Ovary (tissue), 9 donors: ENCODE measurements around the gene KIF2C. TPM values are rescaled to one million over a fixed set of nuclear protein-coding genes. Genes with fewer than 3 reads are reported as not detected.

Experiments
- DNase-seq, 5 donors: peaks; one replicate each; pipeline ENCODE4 v3.0.0-alpha.2; 2019 to 2020
- H3K27ac ChIP-seq, 2 donors: fragments of 200-600 bp; one replicate each; pipeline versions ENCODE4 v1.5.1 to v1.8.0; 2019 to 2022
- H3K27me3 ChIP-seq: fragments of 200-600 bp; one replicate; pipeline ENCODE4 v1.8.0; 2022
- H3K36me3 ChIP-seq: fragments of 200-600 bp; sonication (generic); one replicate; pipeline ENCODE4 v1.5.1; 2019
- H3K4me1 ChIP-seq: one replicate; pipeline ENCODE4 v1.8.1; 2013; ENCODE audit warnings: mild to moderate bottlenecking, moderate library complexity; ENCODE audit not compliant: insufficient read depth
- H3K4me3 ChIP-seq: fragments of 200-600 bp; sonication (generic); one replicate; pipeline ENCODE4 v1.5.1; 2017
- H3K9me3 ChIP-seq, 2 donors: fragments of 200-600 bp in 1 of 2; sonication (generic) in 1 of 2; one replicate each; pipeline versions ENCODE4 v1.5.1 to v1.8.1; 2013 to 2019; ENCODE audit warnings: mild to moderate bottlenecking in 1 of 2, moderate library complexity in 1 of 2
- EP300 ChIP-seq: sonication (generic); formaldehyde crosslinking; IDR thresholded peaks from one replicate; pipeline ENCODE4 v1.6.1; 2017; ENCODE audit warnings: antibody characterized with exemption
- POLR2A ChIP-seq: fragments of 450-650 bp; IDR thresholded peaks from one replicate; pipeline ENCODE4 v1.6.1; 2017; ENCODE audit warnings: antibody characterized with exemption, mild to moderate bottlenecking, moderate library complexity
- WGBS, 3 donors: extraction: QIAGEN DNeasy Blood & Tissue Kit in 1 of 3; methylation state at CpG; one replicate each; pipeline versions ENCODE4 v1.1.5 to v1.1.7; 2013 to 2017; 5-methylcytosine and 5-hydroxymethylcytosine counted together
- intact Hi-C, 4 donors: fragments of 100-400 bp; cut with DNase I; formaldehyde crosslinking; loops; one replicate each; pipeline versions ENCODE4 v1.11.0 to v1.15.1; 2022 to 2023
- polyA plus RNA-seq, 2 donors: library from polyadenylated mRNA; stranded (reverse); fragments of 200-250 nt in 1 of 2; fragments of 350-450 nt in 1 of 2; fragmentation: Illumina TruSeq in 1 of 2; extraction: RNeasy Lipid Tissue Mini Kit (QIAGEN cat#74804) in 1 of 2; gene quantifications; one replicate each; pipeline ENCODE4 v1.2.3, GENCODE V29; 2013 to 2014
- total RNA-seq, 7 donors: library from RNA; depleted of rRNA in 2 of 7; stranded (reverse); fragments of >200 nt in 2 of 7; fragmentation: NEBNext Ultra II Directional in 3 of 7; extraction: Animal tissue kit (Norgen Biotek cat#: 25700) in 3 of 7; gene quantifications; one replicate each; pipeline versions ENCODE4 v1.1.0 to v1.2.4, GENCODE V29; 2016 to 2023
- TF ChIP-seq, protein P1 (sequence below), 3 donors: fragments of 450-650 bp in 2 of 3; fragments of 200-600 bp in 1 of 3; IDR thresholded peaks; one replicate each; pipeline versions ENCODE4 v1.5.1 to v1.8.0; 2016 to 2022; ENCODE audit warnings: antibody characterized with exemption in 3 of 3, mild to moderate bottlenecking in 1 of 3
- donor health status: DM: no; HTN: no; CAD: no; lungs with moderate emphysema.
- donor health status: DM: no; HTN: no; CAD: no.
- donor health status: Bipolar disorder and iron deficiency.
- donor health status: DM: yes; HTN: yes; CAD: no.
- donor health status: DM: no; HTN: no; CAD: no.
- donor health status: DM: yes; HTN: yes; CAD: no.

Gene KIF2C
- total and polyA plus RNA-seq, 9 donors, result 0.23 to 1.5 (median 0.90) TPM

DNA sequence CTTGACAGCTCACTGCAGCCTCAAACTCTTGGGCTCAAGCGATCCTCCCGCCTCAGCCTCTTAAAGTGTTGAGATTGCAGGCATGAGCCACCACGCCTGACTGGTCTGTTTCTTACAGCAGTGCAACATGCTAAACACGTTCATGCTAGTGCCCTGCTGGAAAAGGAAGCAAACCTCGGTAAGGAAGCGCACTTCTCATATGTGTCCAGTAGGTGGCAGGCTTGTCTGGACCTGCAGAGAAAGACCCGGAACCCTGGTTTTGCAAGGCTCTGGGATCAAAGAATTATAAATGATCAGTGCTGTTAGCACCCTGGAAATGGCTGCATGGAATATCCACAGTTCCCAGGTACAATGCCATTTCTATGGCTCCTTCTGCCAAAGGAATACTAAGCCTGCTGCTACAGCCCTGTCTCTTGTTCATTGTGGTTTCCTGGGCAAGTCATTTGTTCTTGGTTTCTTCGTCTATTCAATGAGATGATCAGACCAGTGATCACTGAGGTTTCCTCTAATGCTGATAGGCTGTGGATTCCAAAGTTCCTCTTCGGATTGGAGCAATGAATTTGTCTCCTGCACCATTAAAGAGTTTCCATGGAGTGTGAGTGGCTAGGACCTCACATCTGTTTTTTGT, 24.6 kb upstream of the KIF2C start:
- TF ChIP-seq, protein P1, sequence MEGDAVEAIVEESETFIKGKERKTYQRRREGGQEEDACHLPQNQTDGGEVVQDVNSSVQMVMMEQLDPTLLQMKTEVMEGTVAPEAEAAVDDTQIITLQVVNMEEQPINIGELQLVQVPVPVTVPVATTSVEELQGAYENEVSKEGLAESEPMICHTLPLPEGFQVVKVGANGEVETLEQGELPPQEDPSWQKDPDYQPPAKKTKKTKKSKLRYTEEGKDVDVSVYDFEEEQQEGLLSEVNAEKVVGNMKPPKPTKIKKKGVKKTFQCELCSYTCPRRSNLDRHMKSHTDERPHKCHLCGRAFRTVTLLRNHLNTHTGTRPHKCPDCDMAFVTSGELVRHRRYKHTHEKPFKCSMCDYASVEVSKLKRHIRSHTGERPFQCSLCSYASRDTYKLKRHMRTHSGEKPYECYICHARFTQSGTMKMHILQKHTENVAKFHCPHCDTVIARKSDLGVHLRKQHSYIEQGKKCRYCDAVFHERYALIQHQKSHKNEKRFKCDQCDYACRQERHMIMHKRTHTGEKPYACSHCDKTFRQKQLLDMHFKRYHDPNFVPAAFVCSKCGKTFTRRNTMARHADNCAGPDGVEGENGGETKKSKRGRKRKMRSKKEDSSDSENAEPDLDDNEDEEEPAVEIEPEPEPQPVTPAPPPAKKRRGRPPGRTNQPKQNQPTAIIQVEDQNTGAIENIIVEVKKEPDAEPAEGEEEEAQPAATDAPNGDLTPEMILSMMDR (IDR thresholded peaks at IDR 0.05), result peak; percentile 68 to 73 (median 70)
- TF ChIP-seq POLR2A (no peak), EP300 (no peak)
- peak; percentile 49 to 73 (median 62) for DNase-seq
- intact Hi-C loops, result no loop called here
- H3K9me3 ChIP-seq, result no peaks in the 10 kb centered on the region
- no peaks in the 10 kb centered on the region for H3K36me3 ChIP-seq
- 10 to 13% (median 12%) methylated on average over 9 of the region's 9 CpGs for WGBS, 3 donors
- no peaks in the 10 kb centered on the region for H3K27me3 ChIP-seq
- no peak overlapping the region for H3K4me3 ChIP-seq
- no peak overlapping the region for H3K27ac ChIP-seq
- no peaks in the 10 kb centered on the region for H3K4me1 ChIP-seq

DNA sequence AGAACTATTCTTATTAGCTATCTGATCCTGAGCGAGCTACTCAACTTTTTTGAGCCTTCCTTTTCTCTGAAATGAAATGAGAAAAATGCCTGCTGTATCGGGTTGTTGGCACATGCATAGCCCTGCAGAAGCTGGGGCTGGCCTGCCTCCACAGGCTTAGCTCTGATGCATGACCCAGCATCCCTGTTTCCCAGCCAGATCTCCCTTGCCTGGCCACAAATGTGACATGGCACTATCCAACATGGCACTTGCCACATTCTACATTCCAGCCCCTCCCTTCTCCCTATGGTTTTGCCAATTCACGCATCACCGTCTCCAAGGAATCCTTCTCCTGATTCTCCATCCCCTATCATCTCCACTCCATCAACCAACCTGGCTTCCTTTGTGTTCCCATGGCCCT, 22.5 kb upstream of the KIF2C start:
- Histone ChIP-seq H3K36me3 (no peaks in the 10 kb centered on the region), H3K9me3 (no peaks in the 10 kb centered on the region), H3K4me3 (no peak overlapping the region), H3K27ac (no peak overlapping the region), H3K27me3 (no peaks in the 10 kb centered on the region), H3K4me1 (no peaks in the 10 kb centered on the region)
- DNase-seq, result no peak
- WGBS, 3 donors, result 88 to 89% (median 89%) methylated on average over 4 of the region's 4 CpGs
- intact Hi-C loops, result no loop called here
- TF ChIP-seq POLR2A (no peak), EP300 (no peak)
- TF ChIP-seq, protein P1 (IDR thresholded peaks at IDR 0.05), result no peak

DNA sequence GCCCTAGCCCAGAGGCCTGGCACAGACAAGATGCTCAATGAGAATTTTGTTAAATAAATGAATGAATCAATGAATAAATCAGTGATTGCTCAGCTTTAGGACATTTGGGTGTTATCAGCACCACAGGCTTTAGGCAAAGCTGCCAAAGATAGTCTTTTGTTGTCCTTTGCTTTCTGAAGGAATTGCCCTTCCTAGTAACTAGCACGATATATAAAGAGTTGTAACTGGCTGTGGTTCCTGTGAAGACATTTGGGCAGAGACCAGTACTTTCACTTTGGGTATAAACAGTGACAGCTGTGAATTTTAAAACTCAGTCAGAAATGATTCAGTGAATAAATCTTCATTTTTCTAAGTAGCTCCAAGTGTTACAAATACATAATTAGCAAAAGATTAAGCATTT, 22.0 kb upstream of the KIF2C start:
- DNase-seq, result no peak
- Histone ChIP-seq H3K4me1 (no peaks in the 10 kb centered on the region), H3K36me3 (no peaks in the 10 kb centered on the region), H3K27me3 (no peaks in the 10 kb centered on the region), H3K27ac (no peak overlapping the region), H3K9me3 (no peaks in the 10 kb centered on the region), H3K4me3 (no peak overlapping the region)
- TF ChIP-seq, protein P1 (IDR thresholded peaks at IDR 0.05), result no peak
- TF ChIP-seq EP300, result no peak
- no peak for TF ChIP-seq POLR2A
- intact Hi-C loops, result no loop called here
- WGBS, 3 donors, result 11 to 36% (median 19%) methylated on average over 1 of the region's 1 CpG

DNA sequence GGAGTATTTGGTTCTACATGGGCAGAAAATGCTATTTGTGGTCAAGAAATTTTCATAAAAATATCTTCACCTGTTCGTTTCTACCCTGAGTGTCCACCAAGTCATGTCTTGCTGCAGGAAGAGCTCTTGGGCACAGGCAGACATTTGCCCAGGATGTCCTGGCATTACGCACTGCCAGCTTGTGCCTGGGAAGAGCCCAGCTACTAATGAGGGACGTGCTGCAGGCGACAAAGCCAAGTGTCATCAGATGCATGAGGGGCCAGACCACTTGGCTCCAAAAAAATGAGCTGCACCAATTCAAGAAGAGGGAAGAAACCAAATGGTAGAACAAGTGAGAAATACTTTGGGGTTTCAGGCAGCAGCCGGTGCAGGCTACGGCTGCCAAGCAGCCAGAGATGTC, 21.5 kb upstream of the KIF2C start:
- WGBS, 3 donors, result 84 to 87% (median 85%) methylated on average over 6 of the region's 6 CpGs

More for the DNA sequence above, 21.5 kb upstream of the KIF2C start:
- no peak overlapping the region for H3K4me3 ChIP-seq
- H3K27ac ChIP-seq, result no peak overlapping the region
- TF ChIP-seq EP300 (no peak), POLR2A (no peak)
- TF ChIP-seq, protein P1 (IDR thresholded peaks at IDR 0.05), result no peak
- intact Hi-C loops, result no loop called here
- H3K27me3 ChIP-seq, result no peaks in the 10 kb centered on the region
- H3K9me3 ChIP-seq, result no peaks in the 10 kb centered on the region
- H3K36me3 ChIP-seq, result no peaks in the 10 kb centered on the region
- no peak for DNase-seq
- H3K4me1 ChIP-seq, result no peaks in the 10 kb centered on the region
